Articular chondrocyte of knee joint (primary cell): ENCODE data around the gene TMEM229B. TPM values are rescaled to one million over a fixed set of nuclear protein-coding genes. Genes with fewer than 3 reads are reported as not detected.

ENCODE experiments used
- small RNA-seq: library from RNA; depleted of rRNA; stranded (forward); fragments of <200 nt; gene quantifications from one replicate; pipeline ENCODE3, GENCODE V24; 2012
- total RNA-seq: library from RNA; depleted of rRNA; stranded (reverse); fragments of >200 nt; gene quantifications from 2 replicates; pipeline ENCODE4 v1.2.3, GENCODE V29; 2012

TMEM229B gene
- total RNA-seq = 1.2 and 1.8 TPM in 2 replicates

DNA sequence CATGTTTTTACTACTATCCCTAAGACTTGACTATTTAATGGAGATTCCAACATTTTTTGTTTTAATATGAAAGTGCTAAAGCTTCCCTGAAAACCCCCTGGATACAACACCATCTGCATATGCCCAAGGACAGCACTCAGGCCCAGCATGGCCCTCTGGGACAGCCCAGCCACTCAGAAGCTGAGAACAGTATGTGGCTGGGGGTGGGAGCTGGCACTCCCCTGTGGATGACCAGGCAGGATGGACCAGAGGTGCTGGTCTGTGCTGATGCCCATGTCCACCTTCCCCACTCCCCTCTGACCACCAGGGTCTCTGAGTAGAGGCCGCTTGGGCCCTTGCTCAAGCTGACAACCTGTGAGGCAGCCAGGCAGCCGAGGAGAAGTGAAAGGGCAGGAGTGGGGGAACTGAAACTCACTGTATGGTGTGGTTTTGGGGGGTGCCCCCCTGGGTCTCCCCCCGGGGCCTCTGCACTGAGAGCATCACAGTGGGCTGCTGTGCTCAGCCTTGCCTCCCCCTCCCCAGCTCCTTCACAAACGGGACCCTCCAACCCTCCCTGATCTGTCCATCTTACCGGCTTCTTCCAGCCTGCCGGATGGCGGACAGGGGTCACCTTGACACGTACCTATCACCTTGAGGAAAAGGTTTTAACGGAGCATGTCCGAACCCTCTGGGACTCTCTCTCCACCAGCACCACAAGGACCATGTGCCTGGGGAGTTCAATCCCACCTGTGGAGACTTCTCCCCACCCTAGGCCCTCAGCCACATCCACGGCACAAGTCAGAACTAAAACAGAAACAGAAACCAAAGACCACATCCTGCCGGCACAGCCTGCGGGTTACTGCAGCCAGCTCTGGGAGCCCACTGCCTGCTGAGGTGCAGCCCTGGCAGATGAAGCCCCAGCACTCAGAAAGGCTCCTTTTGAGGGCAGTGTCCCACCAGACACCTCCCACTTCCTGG lies at the start of gene TMEM229B:
Gene TMEM229B, minus strand, starts transcription at position 785 of the 957 bp plus-strand sequence. CDS start 14,798 bp downstream, outside the sequence.

DNA sequence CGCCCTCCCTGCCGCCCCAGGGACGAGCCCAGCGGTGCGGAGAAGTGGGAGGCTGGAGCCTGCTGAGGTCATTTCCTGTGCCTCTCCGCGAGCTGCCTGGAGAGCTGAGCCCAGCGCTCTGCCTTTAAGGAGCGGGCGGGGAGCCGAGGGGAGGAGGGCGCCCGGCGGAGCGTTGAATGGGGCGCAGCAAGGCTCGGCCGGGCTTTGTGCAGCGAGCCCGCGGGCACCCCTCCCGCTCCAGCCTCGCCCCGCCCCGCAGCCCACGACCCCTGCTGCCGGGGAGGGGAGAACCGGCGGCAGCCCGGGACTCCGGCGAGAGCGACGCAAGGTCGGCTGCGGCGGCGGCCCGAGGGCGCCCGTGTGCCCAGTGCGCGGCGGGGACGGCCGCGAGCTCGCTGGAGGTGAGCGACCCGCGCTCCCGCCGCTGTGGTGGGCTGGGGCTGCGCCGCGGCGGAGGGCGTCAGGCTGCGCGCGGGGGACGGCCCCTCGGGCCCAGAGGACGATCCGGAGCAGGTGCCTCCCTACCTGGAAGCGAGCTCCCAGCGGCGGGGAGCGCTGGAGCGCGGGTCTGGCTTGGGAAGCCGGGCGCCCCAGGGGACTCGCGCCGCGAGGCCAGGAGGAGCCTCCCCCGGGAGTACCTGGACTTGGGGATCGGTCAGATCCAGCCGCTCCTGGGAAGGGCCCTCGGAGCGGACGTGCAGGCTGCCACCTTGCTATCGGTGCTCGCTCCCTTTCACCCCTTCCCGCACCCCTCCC lies 44.7 kb upstream of the TMEM229B start, which contains the start of gene PLEKHH1:
Gene PLEKHH1, plus strand, starts transcription at position 293 of the 756 bp plus-strand sequence. CDS start 8,578 bp downstream, outside the sequence.

Small RNAs within 50 kb of the gene (small RNA-seq; reads per million reads assigned to genes)
- gene MIR5694 = not detected

Other genes with a start within 250 kb of the TMEM229B start
- gene PALS1, start 247.3 kb downstream of the TMEM229B start, total RNA-seq = 39.9 and 45.9 TPM in 2 replicates
- 129 and 149 TPM in 2 replicates for gene ATP6V1D, start 128.9 kb downstream of the TMEM229B start, total RNA-seq
- 121 and 137 TPM in 2 replicates for gene EIF2S1, start 128.4 kb downstream of the TMEM229B start, total RNA-seq
- 0.54 TPM in 1 of 2 replicates, not detected in the other for gene PLEK2, start 76.6 kb downstream of the TMEM229B start, total RNA-seq
- gene PLEKHH1, start 44.6 kb upstream of the TMEM229B start, total RNA-seq = 0.26 and 0.86 TPM in 2 replicates
- 18.2 and 18.3 TPM in 2 replicates for gene PIGH, start 111.5 kb upstream of the TMEM229B start, total RNA-seq
- 2.3 and 3.7 TPM in 2 replicates for gene ARG2, start 131.2 kb upstream of the TMEM229B start, total RNA-seq
- 66.3 and 78.4 TPM in 2 replicates for gene VTI1B, start 185.9 kb upstream of the TMEM229B start, total RNA-seq
- 77.8 and 85.8 TPM in 2 replicates for gene RDH11, start 207.0 kb upstream of the TMEM229B start, total RNA-seq
- gene RDH12, start 213.2 kb upstream of the TMEM229B start, total RNA-seq = not detected in 2 replicates